Neural cell (in vitro differentiated cells): ENCODE measurements around the gene LCE1B. TPM values are rescaled to one million over a fixed set of nuclear protein-coding genes. Genes with fewer than 3 reads are reported as not detected.

ENCODE experiments used
- H2AFZ ChIP-seq: fragments of 200-600, 300-800 bp; sonication (generic), shearing (Covaris generic); 2 replicates; pipeline ENCODE4 v1.6.0; 2014; ENCODE audit warnings: low read depth, mild to moderate bottlenecking, antibody characterized with exemption, low read length, moderate library complexity
- H3F3A ChIP-seq: fragments of 200-600 bp; shearing (Covaris generic); 2 replicates; pipeline ENCODE4 v1.6.1; 2016; ENCODE audit warnings: mild to moderate bottlenecking, moderate library complexity, mixed read lengths, antibody characterized with exemption, low read length; ENCODE audit not compliant: insufficient read depth, poor library complexity, severe bottlenecking
- H3K27ac ChIP-seq: fragments of 200-600, 300-800 bp; sonication (generic), shearing (Covaris generic); 2 replicates; pipeline ENCODE4 v1.5.1; 2014; ENCODE audit warnings: mild to moderate bottlenecking, low read length, moderate library complexity
- H3K27me3 ChIP-seq: fragments of 300-800, 200-600 bp; sonication (generic), shearing (Covaris generic); 2 replicates; pipeline ENCODE4 v1.6.0; 2014; ENCODE audit warnings: mild to moderate bottlenecking, low read depth, low read length, moderate library complexity; ENCODE audit not compliant: insufficient read depth
- H3K36me3 ChIP-seq: fragments of 300-800, 200-600 bp; sonication (generic), shearing (Covaris generic); 2 replicates; pipeline ENCODE4 v1.5.1; 2014; ENCODE audit warnings: mild to moderate bottlenecking, antibody characterized with exemption, low read length, moderate library complexity; ENCODE audit not compliant: insufficient read depth
- H3K4me2 ChIP-seq: fragments of 300-800, 200-600 bp; sonication (generic), shearing (Covaris generic); 2 replicates; pipeline ENCODE4 v1.6.0; 2014; ENCODE audit warnings: mild to moderate bottlenecking, low read length
- H3K4me3 ChIP-seq: fragments of 300-800, 200-600 bp; sonication (generic), shearing (Covaris generic); 2 replicates; pipeline ENCODE4 v1.5.1; 2014; ENCODE audit warnings: mild to moderate bottlenecking, low read length, moderate library complexity
- H3K79me2 ChIP-seq: fragments of 200-600 bp; shearing (Covaris generic); replicated peaks from 2 replicates; pipeline ENCODE4 v1.6.0; 2014; ENCODE audit warnings: mild to moderate bottlenecking, low read length, moderate library complexity; ENCODE audit not compliant: insufficient read depth
- H3K9ac ChIP-seq: fragments of 300-800, 200-600 bp; sonication (generic), shearing (Covaris generic); 2 replicates; pipeline ENCODE4 v1.6.1; 2016; ENCODE audit warnings: mild to moderate bottlenecking, low read length, mixed read lengths
- H3K9me2 ChIP-seq: fragments of 200-600 bp; shearing (Covaris generic); 2 replicates; pipeline ENCODE4 v1.6.1; 2016; ENCODE audit warnings: mild to moderate bottlenecking, low read length, mixed read lengths; ENCODE audit not compliant: insufficient read depth
- H3K9me3 ChIP-seq: fragments of 200-600, 300-800 bp; sonication (generic), shearing (Covaris generic); 2 replicates; pipeline ENCODE4 v1.6.1; 2016; ENCODE audit warnings: mild to moderate bottlenecking, mixed run types, low read length, moderate library complexity, mixed read lengths
- H4K20me1 ChIP-seq: fragments of 200-600 bp; shearing (Covaris generic); 2 replicates; pipeline ENCODE4 v1.6.1; 2016; ENCODE audit warnings: mild to moderate bottlenecking, mixed run types; ENCODE audit not compliant: insufficient read depth
- EP300 ChIP-seq: fragments of 450-650 bp; conservative IDR thresholded peaks from 2 replicates; pipeline ENCODE4 v1.6.1; 2014; ENCODE audit warnings: antibody characterized with exemption, mild to moderate bottlenecking, moderate library complexity; ENCODE audit not compliant: poor library complexity, severe bottlenecking
- EZH2 ChIP-seq: fragments of 200-600, 300-800 bp; shearing (Covaris generic), sonication (generic); IDR thresholded peaks from 2 replicates; pipeline ENCODE4 v1.6.1; 2014; ENCODE audit warnings: antibody characterized with exemption, low read length, borderline replicate concordance, mild to moderate bottlenecking; ENCODE audit not compliant: insufficient read depth, poor library complexity, severe bottlenecking
- MXI1 ChIP-seq: fragments of 450-650 bp; conservative IDR thresholded peaks from 2 replicates; pipeline ENCODE4 v1.6.1; 2014; ENCODE audit warnings: antibody characterized with exemption, mild to moderate bottlenecking; ENCODE audit not compliant: poor library complexity, severe bottlenecking
- POLR2AphosphoS5 ChIP-seq: IDR thresholded peaks from 2 replicates; pipeline ENCODE4 v1.6.1; 2012
- RAD21 ChIP-seq: fragments of 450-650 bp; conservative IDR thresholded peaks from 2 replicates; pipeline ENCODE4 v1.6.1; 2014; ENCODE audit warnings: antibody characterized with exemption, mild to moderate bottlenecking, moderate library complexity
- SMC3 ChIP-seq: fragments of 450-650 bp; conservative IDR thresholded peaks from 2 replicates; pipeline ENCODE4 v1.6.1; 2014; ENCODE audit warnings: antibody characterized with exemption, mild to moderate bottlenecking, moderate library complexity; ENCODE audit not compliant: poor library complexity
- TAF1 ChIP-seq: IDR thresholded peaks from 2 replicates; pipeline ENCODE4 v1.6.1; 2012; ENCODE audit warnings: low read depth
- polyA plus RNA-seq: library from polyadenylated mRNA; depleted of rRNA; stranded (reverse); fragments of >200 nt; gene quantifications from 2 replicates; pipeline ENCODE4 v1.2.3, GENCODE V29; 2014
- TF ChIP-seq, protein P1 (sequence below): fragments of 450-650 bp; IDR thresholded peaks from 2 replicates; pipeline ENCODE4 v1.5.1; 2014; ENCODE audit warnings: antibody characterized with exemption, mild to moderate bottlenecking, moderate library complexity; ENCODE audit not compliant: poor library complexity, severe bottlenecking
- TF ChIP-seq, protein P2 (sequence below): IDR thresholded peaks from 2 replicates; pipeline ENCODE4 v1.6.1; 2012; ENCODE audit warnings: borderline replicate concordance

Gene LCE1B
- polyA plus RNA-seq, 1 donor from 2014 or later: not detected

DNA sequence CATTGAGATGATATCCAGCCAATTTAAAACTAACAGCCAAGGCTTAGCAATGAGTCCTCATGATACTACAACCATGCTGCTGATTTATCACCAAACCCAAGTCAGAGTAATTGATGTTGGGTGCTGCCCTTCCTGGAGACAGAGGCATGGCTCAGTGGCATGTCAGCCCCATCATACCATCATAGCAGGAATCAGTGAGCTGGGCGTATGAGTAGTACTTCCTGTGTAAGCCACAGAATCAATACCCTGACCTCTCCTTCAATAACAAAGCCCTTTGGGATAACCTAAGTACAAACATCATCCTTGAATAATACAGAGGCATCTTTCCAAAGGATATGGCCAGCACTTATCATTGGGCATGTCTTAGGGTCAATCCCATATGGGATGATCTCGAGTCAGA lies 28.7 kb upstream of the LCE1B start:
- Histone ChIP-seq H3K4me3 (no peak overlapping the region), H2AFZ (no peak overlapping the region), H3K9me2 (no peaks in the 10 kb centered on the region), H3K79me2 (no peaks in the 10 kb centered on the region), H3K9me3 (no peaks in the 10 kb centered on the region), H3K36me3 (no peaks in the 10 kb centered on the region), H3K4me2 (no peak overlapping the region), H4K20me1 (no peaks in the 10 kb centered on the region), H3K27ac (no peak overlapping the region), H3K9ac (no peak overlapping the region), H3F3A (no peaks in the 10 kb centered on the region), H3K27me3 (no peaks in the 10 kb centered on the region)
- no peak for TF ChIP-seq MXI1
- no peak for TF ChIP-seq SMC3
- TF ChIP-seq RAD21: no peak
- TF ChIP-seq TAF1: no peak
- TF ChIP-seq EZH2: no peak
- TF ChIP-seq EP300: no peak
- TF ChIP-seq, protein P1, sequence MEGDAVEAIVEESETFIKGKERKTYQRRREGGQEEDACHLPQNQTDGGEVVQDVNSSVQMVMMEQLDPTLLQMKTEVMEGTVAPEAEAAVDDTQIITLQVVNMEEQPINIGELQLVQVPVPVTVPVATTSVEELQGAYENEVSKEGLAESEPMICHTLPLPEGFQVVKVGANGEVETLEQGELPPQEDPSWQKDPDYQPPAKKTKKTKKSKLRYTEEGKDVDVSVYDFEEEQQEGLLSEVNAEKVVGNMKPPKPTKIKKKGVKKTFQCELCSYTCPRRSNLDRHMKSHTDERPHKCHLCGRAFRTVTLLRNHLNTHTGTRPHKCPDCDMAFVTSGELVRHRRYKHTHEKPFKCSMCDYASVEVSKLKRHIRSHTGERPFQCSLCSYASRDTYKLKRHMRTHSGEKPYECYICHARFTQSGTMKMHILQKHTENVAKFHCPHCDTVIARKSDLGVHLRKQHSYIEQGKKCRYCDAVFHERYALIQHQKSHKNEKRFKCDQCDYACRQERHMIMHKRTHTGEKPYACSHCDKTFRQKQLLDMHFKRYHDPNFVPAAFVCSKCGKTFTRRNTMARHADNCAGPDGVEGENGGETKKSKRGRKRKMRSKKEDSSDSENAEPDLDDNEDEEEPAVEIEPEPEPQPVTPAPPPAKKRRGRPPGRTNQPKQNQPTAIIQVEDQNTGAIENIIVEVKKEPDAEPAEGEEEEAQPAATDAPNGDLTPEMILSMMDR: no peak
- TF ChIP-seq, protein P2, sequence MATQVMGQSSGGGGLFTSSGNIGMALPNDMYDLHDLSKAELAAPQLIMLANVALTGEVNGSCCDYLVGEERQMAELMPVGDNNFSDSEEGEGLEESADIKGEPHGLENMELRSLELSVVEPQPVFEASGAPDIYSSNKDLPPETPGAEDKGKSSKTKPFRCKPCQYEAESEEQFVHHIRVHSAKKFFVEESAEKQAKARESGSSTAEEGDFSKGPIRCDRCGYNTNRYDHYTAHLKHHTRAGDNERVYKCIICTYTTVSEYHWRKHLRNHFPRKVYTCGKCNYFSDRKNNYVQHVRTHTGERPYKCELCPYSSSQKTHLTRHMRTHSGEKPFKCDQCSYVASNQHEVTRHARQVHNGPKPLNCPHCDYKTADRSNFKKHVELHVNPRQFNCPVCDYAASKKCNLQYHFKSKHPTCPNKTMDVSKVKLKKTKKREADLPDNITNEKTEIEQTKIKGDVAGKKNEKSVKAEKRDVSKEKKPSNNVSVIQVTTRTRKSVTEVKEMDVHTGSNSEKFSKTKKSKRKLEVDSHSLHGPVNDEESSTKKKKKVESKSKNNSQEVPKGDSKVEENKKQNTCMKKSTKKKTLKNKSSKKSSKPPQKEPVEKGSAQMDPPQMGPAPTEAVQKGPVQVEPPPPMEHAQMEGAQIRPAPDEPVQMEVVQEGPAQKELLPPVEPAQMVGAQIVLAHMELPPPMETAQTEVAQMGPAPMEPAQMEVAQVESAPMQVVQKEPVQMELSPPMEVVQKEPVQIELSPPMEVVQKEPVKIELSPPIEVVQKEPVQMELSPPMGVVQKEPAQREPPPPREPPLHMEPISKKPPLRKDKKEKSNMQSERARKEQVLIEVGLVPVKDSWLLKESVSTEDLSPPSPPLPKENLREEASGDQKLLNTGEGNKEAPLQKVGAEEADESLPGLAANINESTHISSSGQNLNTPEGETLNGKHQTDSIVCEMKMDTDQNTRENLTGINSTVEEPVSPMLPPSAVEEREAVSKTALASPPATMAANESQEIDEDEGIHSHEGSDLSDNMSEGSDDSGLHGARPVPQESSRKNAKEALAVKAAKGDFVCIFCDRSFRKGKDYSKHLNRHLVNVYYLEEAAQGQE: no peak
- TF ChIP-seq POLR2AphosphoS5: no peak

DNA sequence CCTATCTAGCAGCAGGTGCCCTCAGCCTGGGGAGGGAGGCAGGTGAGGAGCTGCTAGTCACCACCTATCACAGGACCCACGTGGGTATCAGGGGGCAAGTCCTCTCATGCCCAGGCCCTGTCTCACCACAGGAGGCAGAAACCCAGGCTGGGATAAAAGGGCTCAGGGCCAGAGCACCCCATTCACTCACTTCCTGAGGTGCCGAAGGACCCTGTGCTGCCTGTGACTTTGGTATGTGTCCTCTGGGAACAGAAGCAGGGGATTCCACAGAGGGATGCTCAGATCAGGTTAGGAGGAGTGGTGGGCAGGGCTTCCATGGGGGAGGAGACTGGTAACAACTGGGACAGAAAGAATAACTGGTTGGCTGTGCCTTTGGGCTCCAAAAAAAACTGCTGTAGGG lies 25.7 kb upstream of the LCE1B start, which contains the start of gene LCE1E:
TSS of gene LCE1E (plus strand) at position 181 of the 400 bp plus-strand sequence. CDS start 1,043 bp downstream, outside the sequence.
- H3K4me3 ChIP-seq: no peak within 1 kb of the TSS
- H3K79me2 ChIP-seq: no peaks in the 10 kb centered on the region
- H3K36me3 ChIP-seq: no peaks in the 10 kb centered on the region
- no peaks in the 10 kb centered on the region for H3K9me3 ChIP-seq
- H3K9ac ChIP-seq: no peak within 1 kb of the TSS
- H2AFZ ChIP-seq: no peak within 1 kb of the TSS
- no peaks in the 10 kb centered on the region for H3K9me2 ChIP-seq
- H3K27me3 ChIP-seq: no peaks in the 10 kb centered on the region
- TF ChIP-seq, protein P2: no peak
- TF ChIP-seq EP300 (no peak), SMC3 (no peak), RAD21 (no peak), POLR2AphosphoS5 (no peak), MXI1 (no peak)
- TF ChIP-seq, protein P1: no peak
- no peak within 1 kb of the TSS for H3K27ac ChIP-seq
- no peaks in the 10 kb centered on the region for H3F3A ChIP-seq
- H3K4me2 ChIP-seq: no peak within 1 kb of the TSS
- H4K20me1 ChIP-seq: no peaks in the 10 kb centered on the region
